Effector memory CD4-positive, alpha-beta T cell (primary cell): ENCODE measurements around the gene MED13L.

Experiments used
- DNase-seq, 3 donors: peaks; one replicate each; pipeline ENCODE4 v3.0.0-alpha.2; 2020
- H3K27ac ChIP-seq: 2 replicates; pipeline ENCODE4 v1.7.0; 2013; ENCODE audit warnings: mild to moderate bottlenecking, low read length, moderate library complexity; ENCODE audit not compliant: insufficient read depth, poor library complexity, severe bottlenecking
- H3K27me3 ChIP-seq: replicated peaks from 2 replicates; pipeline ENCODE4 v1.7.0; 2013; ENCODE audit warnings: mild to moderate bottlenecking, low read length; ENCODE audit not compliant: insufficient read depth, control insufficient read depth, poor library complexity, severe bottlenecking
- H3K36me3 ChIP-seq: 2 replicates; pipeline ENCODE4 v1.7.0; 2013; ENCODE audit warnings: mild to moderate bottlenecking, low read length, moderate library complexity; ENCODE audit not compliant: control insufficient read depth, insufficient read depth
- H3K4me1 ChIP-seq: 2 replicates; pipeline ENCODE4 v1.7.0; 2013; ENCODE audit warnings: low read length, mild to moderate bottlenecking; ENCODE audit not compliant: control insufficient read depth, insufficient read depth, poor library complexity, severe bottlenecking
- H3K4me3 ChIP-seq: 2 replicates; pipeline ENCODE4 v1.7.0; 2013; ENCODE audit warnings: low read length, low read depth, mild to moderate bottlenecking; ENCODE audit not compliant: insufficient read depth, poor library complexity, severe bottlenecking
- H3K9me3 ChIP-seq: 2 replicates; pipeline ENCODE4 v1.7.0; 2013; ENCODE audit warnings: mild to moderate bottlenecking, low read length, moderate library complexity; ENCODE audit not compliant: control insufficient read depth

The MED13L gene

GRCh38 chr12:116174904-116175303 lies 102.6 kb downstream of the MED13L start:
- Histone ChIP-seq H3K9me3 (no peaks in the 10 kb centered on the region), H3K27ac (no peak overlapping the region), H3K4me3 (no peak overlapping the region), H3K27me3 (no peaks in the 10 kb centered on the region), H3K4me1 (peaks cover 5% of the 10 kb centered on the region), H3K36me3 (no peaks in the 10 kb centered on the region)
- no peak for DNase-seq

- H3K4me1 ChIP-seq, result peaks cover 5% of the 10 kb centered on the region
- no peak overlapping the region for H3K27ac ChIP-seq
- H3K9me3 ChIP-seq, result no peaks in the 10 kb centered on the region
- no peak for DNase-seq
- no peaks in the 10 kb centered on the region for H3K36me3 ChIP-seq
- no peak overlapping the region for H3K4me3 ChIP-seq
- H3K27me3 ChIP-seq, result no peaks in the 10 kb centered on the region
These were observed 103.5 kb downstream of the MED13L start for GRCh38 chr12:116174006-116174405.

- H3K4me3 ChIP-seq, result peak overlapping the region; percentile 30
- H3K9me3 ChIP-seq, result no peaks in the 10 kb centered on the region
- H3K4me1 ChIP-seq, result peaks cover 5% of the 10 kb centered on the region
- no peak overlapping the region for H3K27ac ChIP-seq
- H3K36me3 ChIP-seq, result no peaks in the 10 kb centered on the region
- no peaks in the 10 kb centered on the region for H3K27me3 ChIP-seq
- no peak for DNase-seq
These were observed 105.2 kb downstream of the MED13L start for GRCh38 chr12:116172224-116172849.

DNA sequence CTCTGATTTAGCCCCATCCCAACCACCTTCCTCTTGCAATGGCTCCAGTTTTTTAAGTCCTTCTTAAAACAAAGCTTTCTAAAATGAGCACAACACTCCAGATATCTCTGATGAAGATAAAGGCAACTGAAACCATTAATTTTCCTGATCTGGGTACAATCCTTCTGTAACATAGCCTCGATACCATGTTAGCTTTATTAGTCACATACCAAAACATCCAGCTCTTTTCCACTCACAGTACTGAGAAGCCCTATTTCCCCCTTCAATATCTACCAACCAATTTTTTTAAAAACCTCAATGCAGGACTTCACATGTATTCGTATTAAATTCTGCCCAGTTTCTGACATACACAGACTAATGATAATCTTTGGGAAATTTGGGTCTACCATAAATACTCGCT lies 105.9 kb downstream of the MED13L start:
- H3K27me3 ChIP-seq, result no peaks in the 10 kb centered on the region
- no peak overlapping the region for H3K4me3 ChIP-seq
- H3K36me3 ChIP-seq, result no peaks in the 10 kb centered on the region
- no peak overlapping the region for H3K27ac ChIP-seq
- no peak for DNase-seq
- H3K9me3 ChIP-seq, result no peaks in the 10 kb centered on the region
- peaks cover 5% of the 10 kb centered on the region for H3K4me1 ChIP-seq

- Histone ChIP-seq H3K27me3 (no peaks in the 10 kb centered on the region), H3K4me1 (peaks cover 11% of the 10 kb centered on the region), H3K9me3 (no peaks in the 10 kb centered on the region), H3K27ac (no peak overlapping the region), H3K4me3 (no peak overlapping the region), H3K36me3 (no peaks in the 10 kb centered on the region)
- DNase-seq, result no peak
These were observed 108.4 kb downstream of the MED13L start for GRCh38 chr12:116169071-116169470.

DNA sequence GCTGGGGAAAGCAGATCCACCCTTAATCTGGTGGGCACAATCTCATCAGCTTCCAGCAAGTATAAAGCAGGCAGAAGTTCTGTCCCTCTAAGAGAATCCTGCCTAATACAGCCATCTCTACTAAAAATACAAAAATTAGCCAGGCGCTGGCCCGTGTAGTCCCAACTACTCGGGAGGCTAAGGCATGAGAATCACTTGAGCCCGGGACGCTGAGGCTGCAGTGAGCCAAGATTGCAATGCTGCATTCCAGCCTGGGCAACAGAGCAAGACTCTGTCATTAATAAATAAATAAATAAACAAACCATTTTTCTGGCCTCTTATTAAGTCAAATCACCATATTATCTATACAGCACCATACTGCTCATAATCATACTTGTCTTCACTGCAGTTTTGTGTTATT lies 111.2 kb downstream of the MED13L start:
- H3K27ac ChIP-seq, result no peak overlapping the region
- no peak overlapping the region for H3K4me3 ChIP-seq
- H3K36me3 ChIP-seq, result no peaks in the 10 kb centered on the region
- no peaks in the 10 kb centered on the region for H3K27me3 ChIP-seq
- DNase-seq, result no peak
- H3K4me1 ChIP-seq, result peaks cover 10% of the 10 kb centered on the region
- no peaks in the 10 kb centered on the region for H3K9me3 ChIP-seq

DNA sequence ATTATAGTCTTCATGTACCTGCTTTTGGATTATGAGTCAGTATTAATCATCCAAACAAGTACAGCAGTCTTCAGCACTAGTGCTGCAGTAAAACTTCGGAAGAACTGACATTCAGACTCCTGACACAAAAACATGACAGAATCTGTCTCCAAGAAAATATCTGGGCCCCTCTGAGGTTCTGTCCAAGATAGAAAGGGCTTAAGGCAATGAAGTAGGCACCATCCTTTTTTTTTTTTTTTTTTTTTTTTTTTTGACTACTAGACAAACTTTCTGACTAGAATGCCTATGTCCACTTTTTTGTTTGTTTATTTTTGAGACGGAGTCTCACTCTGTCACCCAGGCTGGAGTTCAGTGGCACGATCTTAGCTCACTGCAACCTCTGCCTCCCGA lies 112.5 kb downstream of the MED13L start:
- no peak overlapping the region for H3K4me3 ChIP-seq
- no peaks in the 10 kb centered on the region for H3K9me3 ChIP-seq
- H3K36me3 ChIP-seq, result no peaks in the 10 kb centered on the region
- no peaks in the 10 kb centered on the region for H3K27me3 ChIP-seq
- no peak overlapping the region for H3K27ac ChIP-seq
- no peak for DNase-seq
- H3K4me1 ChIP-seq, result peaks cover 10% of the 10 kb centered on the region

- H3K27me3 ChIP-seq, result no peaks in the 10 kb centered on the region
- DNase-seq, result no peak
- H3K9me3 ChIP-seq, result no peaks in the 10 kb centered on the region
- peaks cover 10% of the 10 kb centered on the region for H3K4me1 ChIP-seq
- H3K36me3 ChIP-seq, result no peaks in the 10 kb centered on the region
- no peak overlapping the region for H3K4me3 ChIP-seq
- no peak overlapping the region for H3K27ac ChIP-seq
These were observed 113.0 kb downstream of the MED13L start for GRCh38 chr12:116164250-116165035.

GRCh38 chr12:116162071-116162470 lies 115.4 kb downstream of the MED13L start:
- no peak overlapping the region for H3K27ac ChIP-seq
- no peaks in the 10 kb centered on the region for H3K27me3 ChIP-seq
- no peaks in the 10 kb centered on the region for H3K9me3 ChIP-seq
- H3K4me1 ChIP-seq, result peaks cover 10% of the 10 kb centered on the region
- H3K4me3 ChIP-seq, result no peak overlapping the region
- no peaks in the 10 kb centered on the region for H3K36me3 ChIP-seq
- no peak for DNase-seq

- no peaks in the 10 kb centered on the region for H3K9me3 ChIP-seq
- no peak overlapping the region for H3K27ac ChIP-seq
- no peak for DNase-seq
- no peaks in the 10 kb centered on the region for H3K27me3 ChIP-seq
- peaks cover 11% of the 10 kb centered on the region for H3K4me1 ChIP-seq
- no peaks in the 10 kb centered on the region for H3K36me3 ChIP-seq
- H3K4me3 ChIP-seq, result no peak overlapping the region
These were observed 115.9 kb downstream of the MED13L start for GRCh38 chr12:116161588-116161987.
